Heart left ventricle (tissue), 13 donors: ENCODE data around the gene TUBB2A.

Experiments used
- CTCF ChIP-seq, 12 donors: fragments of 200-600 bp; sonication (generic) in 4 of 12; IDR thresholded peaks; one replicate each; pipeline versions ENCODE4 v1.5.0 to v1.8.0; 2018 to 2022; ENCODE audit warnings: antibody characterized with exemption in 12 of 12, mild to moderate bottlenecking in 5 of 12
- POLR2A ChIP-seq, 2 donors: fragments of 450-650 bp; IDR thresholded peaks; one replicate each; pipeline ENCODE4 v1.6.1; 2017; ENCODE audit warnings: antibody characterized with exemption in 2 of 2, mild to moderate bottlenecking in 2 of 2, moderate library complexity in 2 of 2
- donor health status: ischemic (EF 13 %, LVEDD 7.1; RV severe dilation, severe dysfunction).
- donor health status: DM: no; HTN: yes; CAD: no.
- donor health status: DM: no; HTN: no; CAD: no.
- donor health status: ischemic (EF 25% LVEDD 6.9; RV normal size, moderate dysfunction).
- donor health status: ischemic (EF 25% LVEDD 5.7; RV mildly dilated, moderate dysfunction).
- donor health status: ischemic (EF 35%, LVEDD 5.7; RV mildly dilated, moderate dysfunction).
- donor health status: nonischemic (EF 11% LVEDD 7.7; RV severe dilation, severe dysfunction).
- donor health status: DM: yes; HTN: yes; CAD: no.
- donor health status: PGD.
- donor health status: ischemic (EF 29% LVEDD 5.4; RV normal size, mild dysfunction).
- donor health status: nonischemic (EF 23%, LVEDD 6.1; RV moderate dilation, normal function).

DNA sequence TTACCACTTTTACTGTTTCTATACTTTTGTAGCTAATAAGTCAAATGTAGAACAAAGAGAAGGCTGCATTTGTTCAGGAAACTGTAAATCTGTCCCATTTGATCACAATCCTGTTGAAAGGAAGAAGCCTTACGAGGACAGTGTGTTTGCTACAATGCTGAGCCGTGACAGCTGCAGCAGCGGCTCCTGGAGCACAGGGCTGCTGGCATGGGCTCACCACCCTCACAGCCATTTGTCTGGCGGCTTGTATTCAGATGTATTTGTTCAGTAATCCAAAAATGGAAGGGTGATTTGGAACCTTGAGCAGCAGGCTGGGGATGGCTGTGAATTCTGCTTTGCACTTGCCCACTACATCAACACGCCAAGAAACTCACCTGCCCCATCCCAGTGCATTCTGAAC lies 5.7 kb downstream of the TUBB2A start:
- TF ChIP-seq CTCF (IDR thresholded peaks at IDR 0.05), result no peak
- TF ChIP-seq POLR2A (IDR thresholded peaks at IDR 0.05), result no peak
